HG02943 (cell line): ENCODE results near the gene P2RY1.

Experiments
- ATAC-seq: cut with Tn5 transposase; IDR thresholded peaks from one replicate; pipeline ENCODE4 v1.9.1; 2021; ENCODE audit warnings: mild to moderate bottlenecking, low read depth, moderate library complexity; ENCODE audit not compliant: unreplicated experiment

The P2RY1 gene

DNA sequence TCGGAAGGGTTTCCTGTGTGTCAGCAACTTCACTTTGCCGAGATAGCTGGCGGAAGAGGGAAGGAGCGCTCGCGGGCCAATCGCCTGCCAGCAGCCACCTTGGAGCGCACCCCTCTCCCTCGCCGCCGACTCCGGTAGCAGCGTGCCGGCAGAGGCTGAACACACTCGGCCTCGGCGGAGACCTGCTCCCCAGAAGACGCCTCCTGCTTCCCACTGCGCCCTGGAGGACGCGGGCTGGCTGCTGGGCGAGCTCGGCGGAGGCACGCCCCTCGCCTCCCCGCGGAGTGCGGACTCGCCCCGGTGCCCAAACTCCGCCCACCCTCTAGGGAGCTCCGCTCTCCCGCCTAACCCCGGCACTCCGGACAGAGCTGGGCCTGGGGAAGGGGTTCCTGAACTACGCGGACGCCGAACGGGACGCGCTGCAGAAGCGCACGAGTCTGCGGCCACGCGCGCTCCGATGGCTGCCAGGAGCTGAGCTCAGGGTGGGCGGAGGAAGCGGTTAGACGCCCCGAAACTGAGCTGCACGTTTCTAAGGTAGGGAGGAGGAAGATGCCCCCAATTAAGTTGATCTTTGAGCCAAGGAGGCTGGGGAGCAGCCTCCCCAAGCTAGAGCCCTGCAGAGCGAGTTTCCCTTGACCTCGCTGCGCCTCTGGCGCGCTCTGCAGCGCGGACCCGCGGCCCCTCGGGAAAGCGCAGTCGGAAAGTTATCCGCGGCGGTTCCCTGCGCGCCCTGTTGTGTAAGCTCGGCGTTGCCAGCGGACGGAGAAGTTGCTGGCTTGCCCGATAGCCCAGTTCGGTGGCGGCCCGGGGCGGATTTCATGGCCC, at the start of gene P2RY1:
P2RY1 (plus strand) TSS at position 356 of the 825 bp plus-strand sequence. CDS start 652 bp downstream, outside the sequence.
- ATAC-seq, result peak; percentile 85

DNA sequence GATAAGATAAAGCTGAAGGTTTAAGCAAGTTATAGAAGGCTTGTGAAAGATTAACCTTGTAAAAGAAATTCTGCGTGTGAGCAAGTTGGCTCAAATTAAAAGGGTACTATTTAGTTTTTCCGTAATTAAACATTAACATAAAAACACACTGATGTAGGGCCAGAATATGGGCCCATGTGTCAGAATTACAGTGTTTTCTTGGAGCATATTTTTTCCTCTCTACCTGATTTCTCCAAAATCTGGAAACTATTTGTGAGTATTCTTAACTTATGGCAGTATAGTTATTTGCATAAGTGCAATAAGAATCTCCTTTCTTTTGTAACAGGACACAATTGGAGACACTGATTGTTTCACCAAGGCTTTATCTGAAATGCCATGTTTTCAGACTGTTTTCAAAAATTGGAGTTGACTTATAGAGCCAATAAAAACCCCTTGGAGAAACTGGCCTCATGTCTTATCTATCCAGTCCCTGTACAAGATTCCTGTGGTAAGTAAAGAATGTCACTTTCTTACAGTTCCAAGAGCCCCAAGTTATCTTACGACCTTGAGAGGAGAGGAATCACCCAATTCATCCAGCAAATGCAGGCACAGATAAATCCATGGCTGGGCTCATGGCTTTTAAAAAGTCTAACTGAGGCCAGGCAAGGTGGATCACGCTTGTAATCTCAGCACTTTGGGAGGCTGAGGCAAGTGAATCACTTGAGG, 47.8 kb upstream of the P2RY1 start:
- no peak for ATAC-seq

- no peak for ATAC-seq
These were observed 44.1 kb upstream of the P2RY1 start for GRCh38 chr3:152790651-152791387.

- ATAC-seq, result no peak
These were observed 41.0 kb upstream of the P2RY1 start for GRCh38 chr3:152793969-152794368.

- no peak for ATAC-seq
These were observed 37.0 kb upstream of the P2RY1 start for GRCh38 chr3:152797751-152798432.

- no peak for ATAC-seq
These were observed 22.8 kb upstream of the P2RY1 start for GRCh38 chr3:152811974-152812760.

- no peak for ATAC-seq
These were observed 17.5 kb upstream of the P2RY1 start for GRCh38 chr3:152817400-152817799.

DNA sequence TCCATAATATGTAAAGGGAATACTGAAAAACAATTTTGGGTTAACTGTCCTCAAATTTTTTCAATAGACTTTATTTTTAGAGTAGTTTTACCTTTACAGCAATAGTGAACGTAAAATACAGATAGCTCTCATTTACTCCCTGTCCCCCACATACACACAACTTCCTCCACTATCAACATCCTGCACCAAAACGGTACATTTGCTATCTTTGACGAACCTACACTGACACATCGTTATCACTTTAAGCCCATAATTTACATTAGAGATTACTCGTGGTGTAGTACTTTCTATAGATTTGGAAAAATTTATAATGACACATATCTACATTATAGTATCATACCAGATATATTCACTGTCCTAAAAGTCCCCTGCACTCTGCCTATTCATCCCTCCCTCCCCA, 16.9 kb upstream of the P2RY1 start:
- no peak for ATAC-seq

GRCh38 chr3:152823173-152823572, 11.8 kb upstream of the P2RY1 start:
- no peak for ATAC-seq

GRCh38 chr3:152823781-152824180, 11.2 kb upstream of the P2RY1 start:
- ATAC-seq, result no peak

GRCh38 chr3:152825566-152825965, 9.4 kb upstream of the P2RY1 start:
- no peak for ATAC-seq

GRCh38 chr3:152826476-152826875, 8.5 kb upstream of the P2RY1 start:
- no peak for ATAC-seq

DNA sequence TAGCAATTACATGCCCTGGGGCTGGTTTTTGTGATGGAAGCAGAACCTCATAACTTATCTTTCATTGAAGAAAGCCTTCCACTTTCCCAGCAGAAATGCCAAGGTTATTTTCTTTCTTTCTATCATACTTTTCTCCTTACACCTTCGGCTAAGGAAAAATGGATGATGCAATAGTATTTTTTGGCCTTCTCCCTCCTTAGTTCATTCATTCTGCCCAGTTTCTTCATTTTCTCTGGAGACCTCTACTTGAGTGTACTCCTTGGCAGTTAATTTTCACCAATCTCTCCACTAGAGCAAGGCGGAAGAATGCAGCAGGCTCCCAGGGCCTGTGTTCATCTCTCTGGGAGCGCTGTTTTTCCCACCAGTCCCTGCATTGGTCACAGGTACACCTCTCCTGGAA, 7.6 kb upstream of the P2RY1 start:
- no peak for ATAC-seq

GRCh38 chr3:152828075-152828840, 6.7 kb upstream of the P2RY1 start:
- ATAC-seq, result no peak

DNA sequence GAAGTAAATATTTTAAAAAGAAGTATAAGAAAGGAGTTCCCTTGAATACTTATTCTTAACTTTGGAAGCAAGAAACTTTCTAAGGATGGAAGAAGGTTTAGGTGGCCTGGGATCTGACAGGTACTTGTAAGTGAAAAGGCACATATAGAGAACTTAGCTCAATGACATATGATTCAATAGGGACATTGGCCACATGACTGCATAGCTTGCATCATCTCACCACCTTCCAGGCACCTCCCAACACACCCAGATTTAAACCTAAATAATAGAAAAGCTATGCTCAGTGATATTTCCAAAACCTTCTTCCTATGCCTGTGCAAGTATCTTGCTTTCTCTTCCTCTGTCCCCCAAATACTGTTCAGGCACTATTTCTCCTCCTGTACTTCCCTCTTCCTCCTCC, 4.7 kb upstream of the P2RY1 start:
- ATAC-seq, result no peak

DNA sequence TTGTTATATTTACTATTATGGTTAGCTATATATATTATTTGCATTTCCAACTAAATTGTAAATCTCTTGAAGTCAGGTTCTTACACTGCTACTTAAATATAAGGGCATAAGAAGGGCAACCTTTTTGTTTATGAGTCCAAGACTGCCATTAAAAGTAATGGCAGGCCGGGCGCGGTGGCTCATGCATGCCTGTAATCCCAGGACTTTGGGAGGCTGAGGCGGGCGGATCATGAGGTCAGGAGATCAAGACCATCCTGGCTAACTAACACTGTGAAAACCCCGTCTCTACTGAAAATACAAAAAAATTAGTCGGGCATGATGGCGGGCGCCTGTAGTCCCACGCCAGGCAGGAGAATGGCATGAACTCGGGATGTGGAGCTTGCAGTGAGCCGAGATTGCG, 2.9 kb upstream of the P2RY1 start:
- no peak for ATAC-seq

DNA sequence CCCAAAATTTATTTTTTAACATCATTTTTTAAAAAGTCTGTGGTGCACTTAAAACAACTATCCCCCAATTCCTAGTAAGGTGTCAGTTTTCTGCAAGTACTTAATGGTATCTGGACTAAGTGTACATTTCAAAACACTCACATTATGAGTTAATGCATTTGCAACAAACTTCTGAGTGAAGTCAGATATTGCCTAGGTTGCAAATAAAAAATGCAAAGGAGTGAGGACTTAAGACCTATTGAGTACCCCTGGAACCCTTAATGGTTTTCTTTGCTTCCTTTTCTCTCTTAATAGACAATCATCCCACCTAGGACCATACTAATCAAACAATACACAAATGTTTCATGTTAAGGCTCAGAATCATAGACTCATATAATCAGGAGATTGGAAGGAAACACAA, 1.8 kb upstream of the P2RY1 start:
- no peak for ATAC-seq

- ATAC-seq, result no peak
These were observed 648 bp upstream of the P2RY1 start for GRCh38 chr3:152834191-152834775.

DNA sequence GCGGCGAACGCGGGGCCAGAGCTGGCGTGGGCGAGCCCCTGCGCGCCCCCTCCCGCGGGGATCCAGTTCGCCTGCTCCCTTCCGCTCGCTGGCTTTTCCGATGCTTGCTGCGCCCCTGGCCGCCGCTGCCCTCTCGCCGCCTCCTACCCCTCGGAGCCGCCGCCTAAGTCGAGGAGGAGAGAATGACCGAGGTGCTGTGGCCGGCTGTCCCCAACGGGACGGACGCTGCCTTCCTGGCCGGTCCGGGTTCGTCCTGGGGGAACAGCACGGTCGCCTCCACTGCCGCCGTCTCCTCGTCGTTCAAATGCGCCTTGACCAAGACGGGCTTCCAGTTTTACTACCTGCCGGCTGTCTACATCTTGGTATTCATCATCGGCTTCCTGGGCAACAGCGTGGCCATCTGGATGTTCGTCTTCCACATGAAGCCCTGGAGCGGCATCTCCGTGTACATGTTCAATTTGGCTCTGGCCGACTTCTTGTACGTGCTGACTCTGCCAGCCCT, 721 bp downstream of the P2RY1 start:
- ATAC-seq, result peak; percentile 20
